ENCODE data around the gene RDH16. TPM values are rescaled to one million over a fixed set of nuclear protein-coding genes. Genes with fewer than 3 reads are reported as not detected.

RDH16 gene
- total and polyA plus RNA-seq, 3 experiments from 2014 or later, result 0.13 to 0.31 (median 0.20) TPM

- H3K4me3 Mint-ChIP-seq, result no peak overlapping the region
- no peak overlapping the region for H3K27ac Mint-ChIP-seq
- no peak for DNase-seq
- peaks cover 19 to 46% (median 32%) of the 10 kb centered on the region in 5 donors for H3K9me3 Mint-ChIP-seq
- H3K27ac ChIP-seq (ENCODE audit: low read depth, low read length), result no peak overlapping the region
- H3K36me3 ChIP-seq (ENCODE audit: insufficient read depth, low read length), result no peaks in the 10 kb centered on the region
- H3K4me1 ChIP-seq (ENCODE audit: insufficient read depth, low read length), result no peaks in the 10 kb centered on the region
- peaks cover 3 to 23% (median 4%) of the 10 kb centered on the region in 3 donors for H3K36me3 Mint-ChIP-seq
- no peaks in the 10 kb centered on the region for H3K27me3 ChIP-seq (ENCODE audit: insufficient read depth, low read length, poor library complexity, severe bottlenecking)
- peaks cover 8% of the 10 kb centered on the region for H3K9me3 ChIP-seq (ENCODE audit: low read length)
- H3K27me3 Mint-ChIP-seq, result peaks cover 5 to 20% of the 10 kb centered on the region in 2 donors
- ChIA-PET POLR2A (no interaction called here), CTCF (no interaction called here)
- H3K4me3 ChIP-seq (ENCODE audit: low read length), result no peak overlapping the region
- no peaks in the 10 kb centered on the region for H3K4me1 Mint-ChIP-seq
Measured at GRCh38 chr12:56903374-56903773, 54.0 kb downstream of the RDH16 start.

Other genes starting within 250 kb of the RDH16 start
- gene NACA, start 232.3 kb downstream of the RDH16 start, total RNA-seq, result 1,000 to 10,000 TPM in 1 of 2 experiments, 100 to 1,000 TPM in 1; 957 to 1,017 TPM
- 1,079 TPM for gene NACA, start 232.3 kb downstream of the RDH16 start, polyA plus RNA-seq
- gene PRIM1, start 205.3 kb downstream of the RDH16 start, total RNA-seq, result 10 to 100 TPM; 79.1 to 80.5 TPM
- 39.6 TPM for gene PRIM1, start 205.3 kb downstream of the RDH16 start, polyA plus RNA-seq
- 1 to 10 TPM; 1.5 to 1.9 TPM for gene HSD17B6, start 194.3 kb downstream of the RDH16 start, total RNA-seq
- 0.56 TPM for gene HSD17B6, start 194.3 kb downstream of the RDH16 start, polyA plus RNA-seq
- not detected for gene SDR9C7, start 23.2 kb downstream of the RDH16 start, total RNA-seq
- gene SDR9C7, start 23.2 kb downstream of the RDH16 start, polyA plus RNA-seq, result not detected
- gene ZBTB39, start 48.9 kb upstream of the RDH16 start, total RNA-seq, result 1 to 10 TPM; 9.1 to 9.3 TPM
- 2.0 TPM for gene ZBTB39, start 48.9 kb upstream of the RDH16 start, polyA plus RNA-seq
- not detected for gene TAC3, start 58.9 kb upstream of the RDH16 start, total RNA-seq
- gene TAC3, start 58.9 kb upstream of the RDH16 start, polyA plus RNA-seq, result not detected
- gene MYO1A, start 92.5 kb upstream of the RDH16 start, total RNA-seq, result under 1 TPM; 0.51 to 0.70 TPM
- 0.40 TPM for gene MYO1A, start 92.5 kb upstream of the RDH16 start, polyA plus RNA-seq
- gene NEMP1, start 121.2 kb upstream of the RDH16 start, total RNA-seq, result 10 to 100 TPM; 50.5 to 50.9 TPM
- gene NEMP1, start 121.2 kb upstream of the RDH16 start, polyA plus RNA-seq, result 3.8 TPM
- 10 to 100 TPM; 37.7 to 40.1 TPM for gene NAB2, start 131.5 kb upstream of the RDH16 start, total RNA-seq
- 1.6 TPM for gene NAB2, start 131.5 kb upstream of the RDH16 start, polyA plus RNA-seq
- gene STAT6, start 153.8 kb upstream of the RDH16 start, total RNA-seq, result 100 to 1,000 TPM; 262 to 265 TPM
- 82.8 TPM for gene STAT6, start 153.8 kb upstream of the RDH16 start, polyA plus RNA-seq
- 1 to 10 TPM; 2.3 to 2.5 TPM for gene LRP1, start 170.9 kb upstream of the RDH16 start, total RNA-seq
- gene LRP1, start 170.9 kb upstream of the RDH16 start, polyA plus RNA-seq, result 0.29 TPM
- not detected for gene LRP1-AS, start 190.0 kb upstream of the RDH16 start, total RNA-seq
- gene LRP1-AS, start 190.0 kb upstream of the RDH16 start, polyA plus RNA-seq, result not detected